ENCODE results near the gene SDSL.

The SDSL gene

GRCh38 chr12:113408756-113409298, 13.4 kb upstream of the SDSL start:
- TF ChIP-seq CTCF (IDR thresholded peaks at IDR 0.05; ENCODE audit: control insufficient read depth, extremely low read depth, insufficient read depth) = no peak
- no peak overlapping the region for H3K4me3 ChIP-seq (ENCODE audit: low read depth, low read length)
- DNase-seq (ENCODE audit: low read depth) = no peak

DNA sequence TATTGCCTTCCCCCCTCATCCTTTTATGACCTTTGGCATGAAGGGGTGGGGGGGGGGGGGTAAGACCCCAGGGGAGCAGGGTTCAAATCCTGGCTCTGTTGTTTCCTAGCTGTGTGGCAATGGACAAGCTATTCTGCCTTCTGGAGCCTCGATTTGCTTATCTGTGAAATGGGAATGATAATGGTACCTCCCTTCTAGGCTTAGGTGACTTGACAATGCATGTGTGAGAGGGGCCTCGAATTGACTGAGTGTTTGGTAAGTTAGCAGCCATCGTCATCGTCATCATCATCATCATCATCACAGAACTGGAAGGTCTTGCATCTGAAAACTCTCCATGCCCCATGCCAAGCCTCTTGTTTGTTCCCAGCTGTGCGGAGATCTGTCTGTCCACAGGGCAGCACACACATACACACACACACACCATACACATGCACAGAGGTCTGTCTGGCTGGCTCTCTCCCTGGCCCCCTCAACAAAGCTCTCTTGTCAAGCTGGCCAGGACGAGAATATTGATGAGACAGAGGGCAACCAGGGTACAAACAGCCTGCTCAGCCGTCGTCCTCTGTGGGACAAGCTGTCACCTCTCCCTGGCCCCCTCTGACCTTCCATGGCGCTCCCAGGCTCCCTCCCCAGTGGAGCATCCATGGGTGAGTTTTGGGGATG, 12.6 kb upstream of the SDSL start:
- H3K4me3 ChIP-seq (ENCODE audit: low read depth, low read length) = no peak overlapping the region
- TF ChIP-seq CTCF (IDR thresholded peaks at IDR 0.05; ENCODE audit: control insufficient read depth, extremely low read depth, insufficient read depth) = no peak
- DNase-seq (ENCODE audit: low read depth) = no peak

DNA sequence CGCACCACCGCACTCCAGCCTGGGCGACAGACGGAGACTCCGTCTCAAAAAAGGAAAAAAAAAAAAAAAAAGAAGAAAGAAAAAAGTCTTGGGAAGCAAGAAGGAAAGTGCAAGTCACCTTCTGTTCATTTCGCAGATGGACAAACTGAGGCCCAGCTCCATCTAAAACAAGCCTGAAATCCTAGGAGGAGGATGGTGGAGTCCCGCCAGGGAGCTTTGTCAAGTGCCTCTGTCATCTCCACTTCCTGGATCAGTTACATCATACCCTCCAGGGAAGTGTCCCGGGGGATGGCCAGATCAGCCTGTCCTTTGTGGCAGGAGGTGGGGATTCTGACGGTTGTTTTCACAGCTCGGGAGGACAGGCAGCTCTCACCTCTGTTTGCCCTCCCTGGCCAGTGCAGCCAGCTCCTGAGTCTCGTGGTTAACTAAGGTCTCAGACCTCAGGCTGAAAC, 8.7 kb upstream of the SDSL start:
- TF ChIP-seq CTCF (IDR thresholded peaks at IDR 0.05; ENCODE audit: control insufficient read depth, extremely low read depth, insufficient read depth) = no peak
- H3K4me3 ChIP-seq (ENCODE audit: low read depth, low read length) = no peak overlapping the region
- DNase-seq (ENCODE audit: low read depth) = no peak

DNA sequence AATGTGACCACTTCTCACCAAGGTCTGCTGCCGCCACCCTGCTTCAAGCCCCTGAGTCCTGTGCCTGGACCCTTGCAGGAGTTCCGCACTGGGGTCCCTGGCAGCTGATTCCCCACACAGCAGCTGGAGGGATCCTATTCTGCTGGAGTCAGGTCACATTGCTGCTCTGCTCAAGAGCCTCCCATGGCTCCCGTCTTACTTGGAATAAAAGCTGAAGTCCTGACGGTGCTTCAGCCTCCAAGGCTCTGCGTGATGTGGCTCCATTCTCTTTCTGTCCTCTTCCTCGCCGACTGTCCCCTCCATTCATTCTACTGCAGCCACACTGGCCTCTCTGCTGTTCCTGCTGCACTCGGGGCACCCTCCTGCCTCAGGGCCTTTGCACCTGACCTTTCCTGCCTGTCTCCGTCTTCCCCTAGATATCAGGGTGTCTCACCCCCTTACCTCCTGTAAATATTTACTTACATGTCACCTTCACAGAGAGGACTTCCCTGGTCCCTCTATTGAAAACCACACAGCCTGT, 7.6 kb upstream of the SDSL start:
- TF ChIP-seq CTCF (IDR thresholded peaks at IDR 0.05; ENCODE audit: control insufficient read depth, extremely low read depth, insufficient read depth) = no peak
- no peak overlapping the region for H3K4me3 ChIP-seq (ENCODE audit: low read depth, low read length)
- DNase-seq (ENCODE audit: low read depth) = no peak

- TF ChIP-seq CTCF (IDR thresholded peaks at IDR 0.05; ENCODE audit: control insufficient read depth, extremely low read depth, insufficient read depth) = no peak
- no peak for DNase-seq (ENCODE audit: low read depth)
These were observed 6.0 kb upstream of the SDSL start for GRCh38 chr12:113416091-113416754.

DNA sequence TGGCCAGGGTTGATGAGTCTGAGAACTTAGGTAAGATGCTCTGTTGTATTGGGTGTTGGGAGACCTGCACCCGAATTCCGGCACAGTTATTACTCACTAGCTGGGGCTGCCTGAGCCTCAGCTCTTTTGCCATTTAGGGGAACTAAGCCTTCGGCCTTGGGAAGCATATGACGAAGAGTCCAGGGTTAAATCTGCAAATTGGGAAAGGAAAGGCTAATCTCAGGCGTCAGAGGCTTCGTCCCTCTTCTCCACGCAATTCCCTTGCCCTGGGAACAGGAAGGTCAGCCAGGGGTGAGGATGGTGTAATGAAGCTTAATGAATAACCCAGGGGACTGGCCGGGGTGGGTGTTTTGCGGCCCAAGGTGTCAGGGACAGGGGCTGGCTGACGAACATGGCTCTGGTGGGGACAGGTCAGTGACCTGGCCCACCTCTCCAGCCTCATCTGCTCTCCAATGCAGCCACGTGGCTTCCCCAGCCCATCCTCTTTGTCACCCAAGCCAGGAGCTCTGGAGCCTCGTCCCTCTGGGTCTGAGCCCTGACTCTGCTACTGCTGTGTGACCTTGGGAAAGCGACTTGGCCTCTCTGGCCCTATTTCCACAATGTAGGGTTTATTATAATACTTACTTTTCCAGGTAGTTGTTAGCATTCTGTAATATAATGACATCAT, 3.8 kb upstream of the SDSL start:
- no peak for DNase-seq (ENCODE audit: low read depth)
- TF ChIP-seq CTCF (IDR thresholded peaks at IDR 0.05; ENCODE audit: control insufficient read depth, extremely low read depth, insufficient read depth) = no peak
- no peak overlapping the region for H3K4me3 ChIP-seq (ENCODE audit: low read depth, low read length)

More at GRCh38 chr12:113416091-113416754, 6.0 kb upstream of the SDSL start:
- H3K4me3 ChIP-seq (ENCODE audit: low read depth, low read length) = no peak overlapping the region
